HG03565 (cell line): ENCODE results near the gene FUT6.
"Not testable (repeated sequence)": the region's sequence is repeated elsewhere in the genome, so short reads cannot be mapped to it uniquely, and the experiment has no call there.

ENCODE experiments used
- ATAC-seq: cut with Tn5 transposase; IDR thresholded peaks from one replicate; pipeline ENCODE4 v1.9.1; 2021; ENCODE audit warnings: mild to moderate bottlenecking, moderate library complexity; ENCODE audit not compliant: unreplicated experiment

Gene FUT6

GRCh38 chr19:5788422-5788821 lies 51.1 kb downstream of the FUT6 start:
- no peak for ATAC-seq

- no peak for ATAC-seq
These were observed 51.9 kb downstream of the FUT6 start for GRCh38 chr19:5787409-5788182.

- ATAC-seq, result no peak
These were observed 52.7 kb downstream of the FUT6 start for GRCh38 chr19:5786593-5787408.

- no peak for ATAC-seq
These were observed 54.1 kb downstream of the FUT6 start for GRCh38 chr19:5785423-5785822.

- ATAC-seq, result no peak
These were observed 54.8 kb downstream of the FUT6 start, which contains the start of gene PRR22 for GRCh38 chr19:5784581-5785147. PRR22 (minus strand) TSS chr19:5784746; CDS start chr19:5784660, 86 bp downstream.

- no peak for ATAC-seq
These were observed 56.3 kb downstream of the FUT6 start for GRCh38 chr19:5782945-5783919.

GRCh38 chr19:5782322-5782721 lies 57.2 kb downstream of the FUT6 start:
- ATAC-seq, result no peak

GRCh38 chr19:5780916-5781315 lies 58.6 kb downstream of the FUT6 start:
- ATAC-seq, result not testable (repeated sequence)
